ENCODE data around the gene PHF13. TPM values are rescaled to one million over a fixed set of nuclear protein-coding genes. Genes with fewer than 3 reads are reported as not detected.

Gene PHF13
- polyA plus RNA-seq, 1 donor from 2014 or later: 11.0 TPM

DNA sequence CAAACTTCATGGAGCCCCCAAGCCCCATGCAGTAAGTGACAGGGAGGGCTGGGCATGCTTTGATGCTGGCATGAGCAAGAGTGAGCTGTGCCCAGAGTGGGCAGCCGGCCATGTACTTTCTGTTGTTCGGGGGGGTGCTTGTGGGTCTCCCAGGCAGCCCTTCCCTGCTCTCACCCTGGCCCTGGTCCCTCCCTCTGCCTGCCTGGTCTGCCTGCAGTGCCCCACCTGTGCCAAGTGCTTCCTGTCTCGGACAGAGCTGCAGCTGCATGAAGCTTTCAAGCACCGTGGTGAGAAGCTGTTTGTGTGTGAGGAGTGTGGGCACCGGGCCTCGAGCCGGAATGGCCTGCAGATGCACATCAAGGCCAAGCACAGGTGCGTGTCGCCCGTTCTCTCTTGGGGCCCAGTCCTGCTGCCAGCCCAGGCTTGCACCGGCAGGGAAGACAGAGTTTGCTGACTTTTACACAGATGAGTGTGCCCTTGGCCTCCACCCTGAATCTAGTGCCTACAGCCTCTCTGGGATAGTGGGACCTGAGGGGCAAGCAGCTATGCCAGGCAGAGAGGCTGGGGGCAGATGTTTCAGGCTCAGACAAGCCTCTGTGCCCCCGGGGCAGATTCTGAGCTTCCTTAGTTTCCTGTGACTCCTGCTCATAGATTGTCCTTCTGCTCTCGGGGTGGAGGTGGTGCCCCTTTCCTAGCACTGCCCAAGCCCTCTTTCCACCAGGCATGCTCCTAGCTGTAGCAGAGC lies 26.1 kb upstream of the PHF13 start:
- Histone ChIP-seq H3K36me3 (ENCODE audit: insufficient read depth, low read length) (no peaks in the 10 kb centered on the region), H3K79me2 (replicated peaks; ENCODE audit: insufficient read depth, low read length) (no peaks in the 10 kb centered on the region), H3K9me3 (ENCODE audit: low read length) (no peaks in the 10 kb centered on the region), H3F3A (ENCODE audit: insufficient read depth, low read length, poor library complexity, severe bottlenecking) (no peaks in the 10 kb centered on the region), H4K20me1 (ENCODE audit: insufficient read depth) (no peaks in the 10 kb centered on the region), H3K27ac (ENCODE audit: low read length) (no peak overlapping the region), H3K4me2 (ENCODE audit: low read length) (no peak overlapping the region), H3K27me3 (ENCODE audit: insufficient read depth, low read depth, low read length) (no peaks in the 10 kb centered on the region), H3K4me3 (ENCODE audit: low read length) (no peak overlapping the region), H2AFZ (ENCODE audit: low read depth, low read length) (no peak overlapping the region), H3K9me2 (ENCODE audit: insufficient read depth, low read length) (no peaks in the 10 kb centered on the region), H3K9ac (ENCODE audit: low read length) (no peak overlapping the region)
- TF ChIP-seq TAF1 (IDR thresholded peaks at IDR 0.05; ENCODE audit: low read depth) (no peak), EZH2 (IDR thresholded peaks at IDR 0.05; ENCODE audit: borderline replicate concordance, insufficient read depth, low read length, poor library complexity, severe bottlenecking) (no peak), RAD21 (conservative IDR thresholded peaks at IDR 0.05) (no peak), MXI1 (conservative IDR thresholded peaks at IDR 0.05; ENCODE audit: poor library complexity, severe bottlenecking) (no peak), EP300 (conservative IDR thresholded peaks at IDR 0.05; ENCODE audit: poor library complexity, severe bottlenecking) (no peak), POLR2AphosphoS5 (IDR thresholded peaks at IDR 0.05) (no peak), SMC3 (conservative IDR thresholded peaks at IDR 0.05; ENCODE audit: poor library complexity) (no peak)
- TF ChIP-seq, protein P1, sequence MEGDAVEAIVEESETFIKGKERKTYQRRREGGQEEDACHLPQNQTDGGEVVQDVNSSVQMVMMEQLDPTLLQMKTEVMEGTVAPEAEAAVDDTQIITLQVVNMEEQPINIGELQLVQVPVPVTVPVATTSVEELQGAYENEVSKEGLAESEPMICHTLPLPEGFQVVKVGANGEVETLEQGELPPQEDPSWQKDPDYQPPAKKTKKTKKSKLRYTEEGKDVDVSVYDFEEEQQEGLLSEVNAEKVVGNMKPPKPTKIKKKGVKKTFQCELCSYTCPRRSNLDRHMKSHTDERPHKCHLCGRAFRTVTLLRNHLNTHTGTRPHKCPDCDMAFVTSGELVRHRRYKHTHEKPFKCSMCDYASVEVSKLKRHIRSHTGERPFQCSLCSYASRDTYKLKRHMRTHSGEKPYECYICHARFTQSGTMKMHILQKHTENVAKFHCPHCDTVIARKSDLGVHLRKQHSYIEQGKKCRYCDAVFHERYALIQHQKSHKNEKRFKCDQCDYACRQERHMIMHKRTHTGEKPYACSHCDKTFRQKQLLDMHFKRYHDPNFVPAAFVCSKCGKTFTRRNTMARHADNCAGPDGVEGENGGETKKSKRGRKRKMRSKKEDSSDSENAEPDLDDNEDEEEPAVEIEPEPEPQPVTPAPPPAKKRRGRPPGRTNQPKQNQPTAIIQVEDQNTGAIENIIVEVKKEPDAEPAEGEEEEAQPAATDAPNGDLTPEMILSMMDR (IDR thresholded peaks at IDR 0.05; ENCODE audit: poor library complexity, severe bottlenecking): no peak
- TF ChIP-seq, protein P2, sequence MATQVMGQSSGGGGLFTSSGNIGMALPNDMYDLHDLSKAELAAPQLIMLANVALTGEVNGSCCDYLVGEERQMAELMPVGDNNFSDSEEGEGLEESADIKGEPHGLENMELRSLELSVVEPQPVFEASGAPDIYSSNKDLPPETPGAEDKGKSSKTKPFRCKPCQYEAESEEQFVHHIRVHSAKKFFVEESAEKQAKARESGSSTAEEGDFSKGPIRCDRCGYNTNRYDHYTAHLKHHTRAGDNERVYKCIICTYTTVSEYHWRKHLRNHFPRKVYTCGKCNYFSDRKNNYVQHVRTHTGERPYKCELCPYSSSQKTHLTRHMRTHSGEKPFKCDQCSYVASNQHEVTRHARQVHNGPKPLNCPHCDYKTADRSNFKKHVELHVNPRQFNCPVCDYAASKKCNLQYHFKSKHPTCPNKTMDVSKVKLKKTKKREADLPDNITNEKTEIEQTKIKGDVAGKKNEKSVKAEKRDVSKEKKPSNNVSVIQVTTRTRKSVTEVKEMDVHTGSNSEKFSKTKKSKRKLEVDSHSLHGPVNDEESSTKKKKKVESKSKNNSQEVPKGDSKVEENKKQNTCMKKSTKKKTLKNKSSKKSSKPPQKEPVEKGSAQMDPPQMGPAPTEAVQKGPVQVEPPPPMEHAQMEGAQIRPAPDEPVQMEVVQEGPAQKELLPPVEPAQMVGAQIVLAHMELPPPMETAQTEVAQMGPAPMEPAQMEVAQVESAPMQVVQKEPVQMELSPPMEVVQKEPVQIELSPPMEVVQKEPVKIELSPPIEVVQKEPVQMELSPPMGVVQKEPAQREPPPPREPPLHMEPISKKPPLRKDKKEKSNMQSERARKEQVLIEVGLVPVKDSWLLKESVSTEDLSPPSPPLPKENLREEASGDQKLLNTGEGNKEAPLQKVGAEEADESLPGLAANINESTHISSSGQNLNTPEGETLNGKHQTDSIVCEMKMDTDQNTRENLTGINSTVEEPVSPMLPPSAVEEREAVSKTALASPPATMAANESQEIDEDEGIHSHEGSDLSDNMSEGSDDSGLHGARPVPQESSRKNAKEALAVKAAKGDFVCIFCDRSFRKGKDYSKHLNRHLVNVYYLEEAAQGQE (IDR thresholded peaks at IDR 0.05; ENCODE audit: borderline replicate concordance): no peak

DNA sequence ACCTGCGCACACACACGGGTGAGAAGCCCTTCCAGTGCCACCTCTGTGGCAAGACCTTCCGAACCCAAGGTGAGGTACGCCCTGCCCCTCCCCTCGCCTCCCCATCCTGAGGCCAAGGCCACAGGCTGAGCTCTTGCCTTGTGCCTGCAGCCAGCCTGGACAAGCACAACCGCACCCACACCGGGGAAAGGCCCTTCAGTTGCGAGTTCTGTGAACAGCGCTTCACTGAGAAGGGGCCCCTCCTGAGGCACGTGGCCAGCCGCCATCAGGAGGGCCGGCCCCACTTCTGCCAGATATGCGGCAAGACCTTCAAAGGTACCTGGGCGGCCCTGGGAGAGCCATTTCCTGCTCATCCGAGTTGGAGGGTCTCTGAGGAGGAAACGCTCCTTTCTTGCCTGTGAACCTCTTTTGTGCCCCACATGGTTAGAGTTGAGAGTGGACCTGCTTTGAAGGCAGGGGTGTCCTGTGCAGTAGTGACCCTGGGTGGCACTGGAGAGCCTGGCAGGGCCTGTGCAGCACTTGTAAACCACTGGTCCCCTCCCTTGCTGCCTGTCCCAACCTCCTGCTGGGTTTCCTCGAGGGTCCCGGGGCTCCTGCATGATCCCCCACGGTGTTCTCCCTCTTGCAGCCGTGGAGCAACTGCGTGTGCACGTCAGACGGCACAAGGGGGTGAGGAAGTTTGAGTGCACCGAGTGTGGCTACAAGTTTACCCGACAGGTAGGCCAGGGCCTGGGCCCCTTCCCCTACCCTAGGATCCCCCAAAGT lies 25.2 kb upstream of the PHF13 start:
- TF ChIP-seq EP300 (conservative IDR thresholded peaks at IDR 0.05; ENCODE audit: poor library complexity, severe bottlenecking) (no peak), SMC3 (conservative IDR thresholded peaks at IDR 0.05; ENCODE audit: poor library complexity) (no peak), POLR2AphosphoS5 (IDR thresholded peaks at IDR 0.05) (no peak), RAD21 (conservative IDR thresholded peaks at IDR 0.05) (no peak), EZH2 (IDR thresholded peaks at IDR 0.05; ENCODE audit: borderline replicate concordance, insufficient read depth, low read length, poor library complexity, severe bottlenecking) (no peak), TAF1 (IDR thresholded peaks at IDR 0.05; ENCODE audit: low read depth) (no peak), MXI1 (conservative IDR thresholded peaks at IDR 0.05; ENCODE audit: poor library complexity, severe bottlenecking) (no peak)
- TF ChIP-seq, protein P2 (IDR thresholded peaks at IDR 0.05; ENCODE audit: borderline replicate concordance): no peak
- TF ChIP-seq, protein P1 (IDR thresholded peaks at IDR 0.05; ENCODE audit: poor library complexity, severe bottlenecking): no peak
- Histone ChIP-seq H3K27ac (ENCODE audit: low read length) (no peak overlapping the region), H3K79me2 (replicated peaks; ENCODE audit: insufficient read depth, low read length) (no peaks in the 10 kb centered on the region), H3K9me2 (ENCODE audit: insufficient read depth, low read length) (no peaks in the 10 kb centered on the region), H2AFZ (ENCODE audit: low read depth, low read length) (no peak overlapping the region), H3K9me3 (ENCODE audit: low read length) (no peaks in the 10 kb centered on the region), H3K36me3 (ENCODE audit: insufficient read depth, low read length) (no peaks in the 10 kb centered on the region), H3K9ac (ENCODE audit: low read length) (no peak overlapping the region), H3F3A (ENCODE audit: insufficient read depth, low read length, poor library complexity, severe bottlenecking) (no peaks in the 10 kb centered on the region), H4K20me1 (ENCODE audit: insufficient read depth) (no peaks in the 10 kb centered on the region), H3K27me3 (ENCODE audit: insufficient read depth, low read depth, low read length) (no peaks in the 10 kb centered on the region), H3K4me3 (ENCODE audit: low read length) (no peak overlapping the region), H3K4me2 (ENCODE audit: low read length) (no peak overlapping the region)
